Fibroblast of the conjunctiva (primary cell): ENCODE measurements around the gene INPP4B.
A peak's percentile ranks its signal among the peaks of the same experiment; 100 is the strongest.

Source experiments
- DNase-seq: peaks from one replicate; pipeline ENCODE4 v3.0.0-alpha.2; 2010; ENCODE audit warnings: low read depth

INPP4B gene

DNA sequence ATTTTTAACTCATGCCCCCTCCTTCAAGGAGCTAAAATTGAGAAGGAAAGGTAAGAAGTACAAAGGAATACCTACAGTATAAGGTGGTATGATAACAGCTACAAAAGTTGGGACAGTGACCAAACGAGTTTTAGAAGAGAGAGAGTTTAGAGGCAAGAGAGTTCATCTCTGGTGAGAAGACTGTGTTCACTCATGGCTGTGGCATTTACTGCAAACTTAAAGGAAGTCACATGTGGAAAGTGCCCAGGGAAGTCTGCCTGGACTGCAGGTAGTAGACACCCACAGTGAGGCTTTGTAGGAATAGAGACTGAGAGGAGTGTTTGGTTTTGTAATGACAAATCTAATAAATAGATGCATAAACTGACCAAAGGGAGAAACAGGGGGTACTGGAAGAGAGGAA is 716.2 kb downstream of the INPP4B start:
- DNase-seq, result no peak

DNA sequence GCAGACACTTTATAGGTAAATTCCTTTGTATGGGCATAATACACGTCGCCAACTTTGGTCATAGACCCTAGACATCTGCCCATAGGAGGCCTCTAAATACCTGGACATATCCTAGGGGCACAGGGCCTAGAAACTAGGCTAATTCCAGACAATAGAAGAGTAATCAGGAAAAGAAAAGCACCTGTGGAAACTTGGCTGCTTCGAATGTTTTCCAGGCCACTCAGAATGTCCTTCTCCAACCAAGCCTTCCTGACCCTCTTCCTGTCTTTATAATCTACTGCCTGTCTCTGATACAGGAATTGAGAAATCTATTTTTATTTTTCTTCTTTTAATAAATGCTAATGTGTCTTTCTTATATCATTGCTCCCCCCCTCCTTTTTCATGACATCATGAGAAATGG is 716.6 kb downstream of the INPP4B start:
- no peak for DNase-seq

DNA sequence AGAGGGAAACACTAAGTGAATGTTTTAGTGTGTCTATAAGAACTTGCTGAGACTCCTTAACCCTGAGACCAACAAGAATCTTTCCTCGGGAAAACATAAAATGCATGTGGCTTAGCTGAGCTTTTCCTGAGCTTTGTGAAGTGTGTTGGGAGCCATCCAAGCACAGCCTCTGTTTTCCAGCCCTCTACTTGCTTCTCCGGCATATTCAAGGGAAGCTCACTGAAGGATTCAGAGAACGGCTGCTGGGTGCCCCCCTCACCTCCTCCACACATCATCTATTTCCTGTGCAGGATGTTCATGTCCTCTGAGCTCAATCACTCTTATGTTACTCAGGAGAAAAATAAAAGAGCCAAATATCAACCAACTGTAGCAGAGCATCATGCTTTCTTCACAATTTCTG is 717.6 kb downstream of the INPP4B start:
- DNase-seq, result no peak

DNA sequence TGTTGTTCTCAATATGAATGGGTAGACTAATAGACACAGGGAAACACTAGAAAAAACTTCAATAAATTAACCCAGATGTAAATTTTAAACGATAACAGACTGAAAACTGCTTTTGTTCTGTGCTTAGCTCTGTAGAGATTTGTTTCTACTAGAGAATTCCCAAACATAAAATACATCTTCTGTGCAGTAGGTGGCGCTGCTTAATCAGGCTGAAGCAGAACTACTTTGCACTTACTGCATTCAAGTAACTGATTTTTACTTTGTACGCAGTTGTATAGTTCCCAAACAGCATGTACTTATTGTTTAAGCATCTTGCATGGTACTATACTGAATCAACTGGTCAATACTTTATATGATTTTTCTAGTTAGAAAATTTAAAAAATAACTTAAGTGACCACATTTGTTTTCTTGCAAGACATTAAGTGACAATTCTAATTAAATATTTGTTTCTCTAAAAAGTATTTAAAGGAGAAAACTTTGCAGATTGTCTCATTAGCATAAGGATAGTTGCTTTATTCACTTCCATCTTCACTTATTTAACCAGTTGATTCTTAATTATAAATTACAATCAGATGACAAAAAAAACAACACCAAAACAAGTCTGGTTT is 719.1 kb downstream of the INPP4B start:
- peak; percentile 67 for DNase-seq

DNA sequence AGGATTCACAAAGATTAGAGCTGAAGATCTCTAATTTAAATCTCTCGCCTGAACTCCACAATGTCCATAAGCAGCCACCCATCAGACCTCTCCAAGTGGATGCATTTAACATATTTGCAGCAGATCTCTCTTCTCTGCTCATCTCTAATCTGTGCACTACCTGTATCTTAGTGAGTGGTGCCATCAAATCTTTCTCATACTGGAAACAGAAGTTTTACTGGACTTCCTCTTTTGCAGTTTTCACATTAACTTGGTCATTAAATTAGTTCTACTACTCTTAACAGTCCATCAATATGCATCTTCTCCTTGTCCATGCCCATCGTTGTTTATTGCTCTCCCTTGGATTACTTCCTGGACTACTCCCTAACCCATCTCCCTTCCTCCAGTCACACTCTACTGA is 721.2 kb downstream of the INPP4B start:
- no peak for DNase-seq

DNA sequence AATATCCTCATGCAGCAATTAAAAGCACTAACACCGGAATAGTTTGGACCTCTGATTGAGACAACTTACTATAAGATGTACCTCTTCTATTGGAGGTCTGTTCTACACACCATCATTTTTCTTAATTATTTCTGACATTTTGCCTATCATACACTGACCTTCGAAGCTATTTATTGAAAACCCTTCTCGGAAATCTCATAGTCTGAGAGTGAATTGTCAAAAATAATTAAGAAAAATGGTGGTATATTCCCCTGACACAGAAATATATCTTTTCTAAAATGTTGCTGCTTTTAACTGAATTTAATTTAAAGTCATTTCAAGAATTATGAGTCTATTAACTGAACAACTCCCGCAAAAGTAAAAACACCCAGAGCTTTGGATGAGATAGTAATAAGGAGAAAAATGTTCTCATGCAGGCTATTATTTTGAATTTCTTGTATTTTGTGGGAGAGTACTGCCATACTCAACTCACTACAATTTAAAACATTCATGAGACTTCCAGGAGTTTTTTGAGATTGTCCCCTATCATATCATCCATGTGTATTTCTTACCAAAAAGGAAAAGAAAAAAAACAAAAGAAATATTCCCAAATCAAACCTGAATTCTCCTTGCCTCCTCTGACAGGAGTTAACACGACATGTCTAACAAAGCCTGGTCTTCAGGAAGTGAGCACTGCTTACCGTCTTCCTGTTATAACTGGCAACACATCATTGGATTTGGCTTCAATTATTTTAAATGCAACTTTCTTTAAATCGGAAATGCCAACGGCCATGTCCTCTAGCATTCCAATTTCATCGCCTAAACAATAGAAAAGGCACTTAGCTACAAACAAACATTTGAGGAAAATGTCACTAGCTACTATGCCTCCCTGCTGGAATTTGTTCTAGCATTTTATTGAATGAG is 724.4 kb downstream of the INPP4B start:
- DNase-seq, result no peak

DNA sequence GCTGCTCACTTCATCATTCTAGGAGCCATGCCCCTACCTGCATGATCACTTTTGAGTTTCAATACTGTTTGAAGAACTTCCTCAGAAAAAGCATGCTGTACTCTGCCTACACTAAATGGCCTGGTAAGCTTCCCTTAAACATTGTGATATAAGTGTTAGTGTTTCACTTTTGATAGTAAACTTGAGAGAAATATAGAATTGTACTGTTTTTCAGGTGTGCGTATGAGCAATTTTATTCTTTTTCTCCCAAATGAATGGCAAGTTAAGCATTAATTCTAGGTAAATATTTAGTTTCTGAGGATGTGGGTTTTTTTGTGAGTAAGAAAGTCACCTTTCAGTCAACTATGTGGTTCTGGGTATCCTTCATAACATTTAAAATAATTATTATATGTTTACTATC is 725.2 kb downstream of the INPP4B start:
- DNase-seq, result no peak

DNA sequence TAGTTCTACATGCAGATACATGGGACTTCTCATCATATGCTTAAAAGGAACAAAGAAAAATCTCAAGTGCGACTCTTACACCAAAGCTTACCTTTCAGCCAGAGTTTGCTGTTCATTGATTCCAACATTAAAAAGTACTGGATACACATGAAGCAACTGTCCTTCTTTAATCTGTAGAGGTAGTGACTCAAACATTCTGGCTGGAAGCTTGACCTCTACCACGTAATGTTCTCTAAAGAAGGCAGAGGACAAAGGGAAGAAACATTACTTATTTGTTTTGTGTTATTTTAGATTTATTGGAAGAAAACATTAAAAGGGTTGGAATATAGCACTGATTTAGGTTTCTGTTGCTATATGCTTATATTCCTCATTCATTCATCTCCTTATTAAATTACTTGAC is 733.6 kb downstream of the INPP4B start:
- DNase-seq, result no peak

DNA sequence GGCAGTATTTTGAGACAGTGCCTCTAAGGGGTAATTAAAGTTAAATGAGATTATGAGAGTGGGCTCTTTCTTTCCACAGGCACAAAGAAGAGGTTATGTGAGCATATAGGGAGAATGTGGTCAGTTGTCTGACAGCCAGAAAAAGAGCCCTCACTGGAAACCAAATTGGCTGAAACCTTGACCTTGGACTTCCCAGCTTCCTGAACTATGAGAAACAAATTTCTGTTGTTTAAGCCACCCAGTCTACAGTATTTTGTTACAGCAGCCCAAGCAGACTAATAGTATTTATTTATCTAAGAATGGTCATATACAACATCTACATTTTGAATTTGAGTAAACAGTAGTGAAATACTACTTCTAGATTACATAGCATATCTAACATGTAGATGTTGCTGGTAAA is 736.0 kb downstream of the INPP4B start:
- no peak for DNase-seq

DNA sequence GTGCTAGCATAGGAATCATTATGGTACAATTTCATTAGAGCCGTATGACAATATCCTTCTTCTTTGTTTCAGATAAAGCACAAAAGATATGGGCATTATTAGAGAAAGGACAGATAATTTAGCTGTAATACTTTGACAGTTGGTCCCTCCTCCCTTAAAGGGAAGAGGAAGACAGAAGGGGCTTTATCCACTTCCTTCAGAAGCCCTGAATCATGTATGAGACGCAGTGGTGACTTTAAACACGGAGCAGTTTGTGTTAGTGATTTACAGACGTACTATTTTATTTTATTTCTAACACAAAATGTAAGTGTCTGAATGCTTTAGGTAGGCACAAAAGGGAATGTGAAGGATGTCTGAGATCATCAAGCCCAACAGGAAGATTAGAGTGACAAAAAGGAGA is 742.1 kb downstream of the INPP4B start:
- no peak for DNase-seq

DNA sequence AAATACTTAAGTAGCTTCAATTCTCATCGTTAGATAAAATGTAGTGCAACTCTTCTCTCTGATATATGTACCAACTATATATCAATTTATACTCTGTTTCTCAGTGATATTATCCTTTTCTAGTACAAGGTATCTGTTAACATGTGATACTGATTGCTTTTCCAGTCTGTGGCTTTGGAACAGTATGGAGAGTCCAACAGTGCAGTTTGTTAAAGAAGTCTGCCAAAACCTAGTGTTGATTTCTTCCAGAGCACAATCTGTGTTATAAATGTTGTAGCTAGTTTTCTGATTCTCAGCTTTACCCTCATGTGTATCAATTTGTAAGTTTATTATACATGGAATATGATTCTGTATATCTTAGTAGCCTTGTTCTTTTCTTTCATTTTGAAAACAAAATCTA is 744.7 kb downstream of the INPP4B start:
- no peak for DNase-seq

DNA sequence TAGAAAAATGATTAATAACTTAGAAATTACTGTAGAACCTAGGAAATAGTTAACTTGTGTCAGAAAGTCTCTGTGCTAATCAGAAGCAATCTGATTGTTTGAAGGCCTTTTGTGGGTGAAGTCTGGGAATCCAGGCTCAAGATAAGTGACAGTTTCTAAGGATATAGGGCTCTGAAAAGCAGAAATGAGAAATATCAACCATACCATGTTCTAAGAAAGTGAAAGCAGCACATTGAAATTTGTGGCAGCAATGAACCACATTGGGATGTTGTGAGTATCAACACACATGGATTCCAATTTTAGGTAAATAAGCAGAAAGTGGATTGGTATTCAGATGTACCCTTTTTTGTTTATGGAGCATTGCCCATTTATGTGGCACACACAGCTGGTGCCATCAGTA is 745.2 kb downstream of the INPP4B start:
- no peak for DNase-seq

DNA sequence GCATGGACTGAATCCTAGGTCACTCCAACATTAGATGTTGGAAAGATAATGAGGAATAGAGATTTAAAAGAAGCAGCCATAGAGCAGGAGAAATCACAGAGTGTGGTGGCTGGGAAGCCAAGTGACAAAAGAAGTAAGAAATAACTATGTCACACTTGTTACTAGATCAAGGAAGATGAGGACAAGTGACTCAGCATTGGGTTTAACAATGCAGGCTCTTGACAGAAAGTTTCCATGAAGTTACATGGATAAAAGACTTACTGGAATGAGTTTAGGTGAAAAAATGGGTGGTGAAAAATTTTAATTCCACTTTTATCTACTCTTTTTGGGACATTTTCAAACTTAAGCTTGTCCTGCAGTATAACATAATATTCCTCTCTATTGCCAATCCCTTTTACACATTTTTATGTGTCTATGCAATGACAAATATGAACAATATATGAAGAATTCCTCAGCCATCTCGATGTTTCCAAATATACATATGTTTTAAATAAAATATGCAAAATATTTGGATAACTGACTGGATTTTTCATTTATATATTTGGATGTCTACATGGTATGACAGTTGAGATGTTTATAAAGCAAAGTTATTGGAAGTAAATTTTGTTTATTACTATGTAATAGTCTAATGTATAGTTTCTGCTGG is 747.1 kb downstream of the INPP4B start:
- no peak for DNase-seq

DNA sequence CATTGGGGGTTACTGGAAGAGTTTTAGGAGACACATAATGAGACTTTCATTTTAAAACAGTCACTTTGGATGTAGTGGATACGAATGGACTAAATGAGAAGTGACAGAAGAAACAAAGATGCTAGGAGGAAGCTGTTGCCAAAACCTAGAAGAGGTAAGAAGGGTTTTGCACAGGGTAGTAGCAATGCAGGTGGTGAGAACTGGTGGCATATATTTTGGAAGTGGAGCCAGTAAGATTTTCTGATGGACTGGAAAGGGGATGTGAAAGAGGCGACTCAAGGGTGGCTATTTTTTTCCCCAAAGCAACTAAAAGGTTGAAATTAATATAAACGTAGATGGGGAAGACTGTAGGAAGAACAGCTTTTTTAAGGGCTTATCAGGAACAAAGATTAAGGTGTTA is 747.7 kb downstream of the INPP4B start:
- no peak for DNase-seq

DNA sequence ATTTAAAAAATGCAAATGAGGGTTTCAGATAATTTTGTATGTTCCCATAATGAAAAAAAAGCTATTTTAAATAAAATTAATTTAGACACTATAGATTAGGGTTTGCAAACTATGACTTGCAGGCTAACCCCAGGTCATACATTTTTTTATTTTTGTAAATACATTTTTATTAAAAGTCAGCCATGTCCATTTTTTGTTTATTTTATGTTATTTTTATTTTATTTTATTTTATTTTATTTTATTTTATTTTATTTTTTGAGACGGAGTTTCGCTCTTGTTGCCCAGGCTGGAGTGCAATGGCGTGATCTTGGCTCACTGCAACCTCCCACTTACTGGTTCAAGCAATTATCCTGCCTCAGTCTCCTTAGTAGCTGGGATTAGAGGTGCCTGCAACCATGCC is 749.1 kb downstream of the INPP4B start:
- no peak for DNase-seq

DNA sequence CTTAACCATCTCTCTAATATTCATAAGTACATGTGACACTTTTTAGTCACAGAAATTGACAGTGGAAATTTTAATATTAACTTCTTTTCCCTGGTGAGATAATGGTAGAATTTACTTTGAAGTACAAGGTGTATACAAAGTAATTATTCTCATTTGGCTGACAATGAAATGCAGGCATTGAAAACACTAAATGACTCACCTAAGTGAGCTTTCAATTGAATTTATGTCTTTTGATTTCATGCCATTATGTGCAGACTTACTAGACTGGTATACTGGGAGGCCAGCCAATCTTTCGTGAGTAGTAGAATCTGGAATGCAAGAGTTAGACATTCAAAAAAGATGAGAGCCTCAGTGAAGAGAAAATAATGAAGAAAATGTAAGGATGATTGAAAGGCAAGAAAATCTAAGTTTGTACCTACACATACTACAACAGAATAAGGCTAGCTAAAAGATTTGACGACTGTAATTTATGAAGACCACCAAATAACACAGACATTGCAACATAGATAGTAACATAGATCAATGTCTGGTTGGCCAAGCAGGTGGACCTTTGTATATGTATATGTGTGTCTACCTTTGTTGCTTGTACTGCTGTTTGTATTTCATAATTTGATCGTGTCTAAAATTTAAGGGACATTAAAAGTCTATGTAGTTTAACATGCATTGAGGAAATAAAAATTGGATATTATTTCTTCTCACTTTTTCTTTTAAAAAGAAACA is 750.1 kb downstream of the INPP4B start:
- DNase-seq, result peak; percentile 86

DNA sequence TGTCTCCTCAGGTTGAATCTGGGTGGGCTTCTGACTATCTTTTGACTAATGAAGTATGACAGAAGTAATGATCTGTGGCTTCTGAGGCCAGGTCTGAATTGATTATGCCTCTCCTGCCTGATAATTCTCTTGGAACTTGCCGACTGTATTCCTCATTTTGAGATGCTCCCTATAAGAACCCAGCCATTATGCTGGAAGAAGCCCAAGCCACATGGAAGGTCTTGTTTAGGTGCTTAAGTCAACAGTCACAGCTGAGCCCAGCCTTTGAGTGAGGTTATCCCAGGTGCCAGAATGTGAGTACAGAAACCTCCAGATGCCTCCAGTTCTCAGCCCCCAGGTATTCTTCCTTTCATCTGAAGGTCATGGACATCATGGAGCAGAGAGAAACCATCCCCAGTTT is 753.2 kb downstream of the INPP4B start:
- DNase-seq, result no peak

DNA sequence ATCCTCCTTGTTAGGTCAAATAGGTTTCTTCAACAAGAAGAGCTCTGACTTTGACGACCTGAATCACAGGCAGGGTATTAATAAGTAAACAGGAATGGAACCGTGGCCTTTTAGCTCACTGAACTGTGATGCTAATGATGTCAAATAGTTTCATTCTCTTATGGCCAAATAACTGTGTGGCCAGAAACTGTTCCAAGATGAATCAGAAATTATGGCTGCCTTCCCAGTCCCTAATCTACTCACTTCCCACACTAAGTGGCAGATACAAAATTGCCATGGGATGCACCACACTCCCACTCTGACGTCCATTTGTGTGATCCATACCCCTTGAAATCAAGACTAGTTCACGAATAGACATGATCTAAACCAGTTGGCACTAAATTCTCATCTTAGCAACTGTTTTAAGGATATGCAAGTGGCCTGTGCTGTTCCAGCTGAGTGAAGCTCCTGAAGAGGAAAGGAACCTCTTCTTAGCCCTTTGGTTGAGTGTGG is 754.4 kb downstream of the INPP4B start:
- DNase-seq, result peak; percentile 84

DNA sequence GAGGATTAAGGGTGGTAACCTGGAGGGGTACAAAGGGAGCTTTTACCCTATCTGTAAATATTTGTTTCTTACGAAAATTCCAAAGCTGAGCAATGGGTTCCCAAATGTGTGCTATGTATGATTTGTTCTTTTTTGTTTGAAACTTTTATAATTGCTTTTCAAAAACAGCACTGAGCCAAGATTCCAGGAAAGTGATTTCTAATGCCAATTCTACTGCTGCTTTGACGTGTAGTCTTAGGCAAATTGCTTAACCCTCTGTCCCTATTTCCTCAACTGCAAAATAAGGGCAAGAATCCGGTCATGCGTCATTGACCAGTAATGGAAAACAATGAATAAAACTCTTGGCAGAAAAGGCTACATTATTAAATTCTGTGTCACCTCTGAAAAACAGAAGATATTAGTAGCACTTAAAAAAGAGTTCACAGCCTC is 755.0 kb downstream of the INPP4B start:
- peak; percentile 93 for DNase-seq

DNA sequence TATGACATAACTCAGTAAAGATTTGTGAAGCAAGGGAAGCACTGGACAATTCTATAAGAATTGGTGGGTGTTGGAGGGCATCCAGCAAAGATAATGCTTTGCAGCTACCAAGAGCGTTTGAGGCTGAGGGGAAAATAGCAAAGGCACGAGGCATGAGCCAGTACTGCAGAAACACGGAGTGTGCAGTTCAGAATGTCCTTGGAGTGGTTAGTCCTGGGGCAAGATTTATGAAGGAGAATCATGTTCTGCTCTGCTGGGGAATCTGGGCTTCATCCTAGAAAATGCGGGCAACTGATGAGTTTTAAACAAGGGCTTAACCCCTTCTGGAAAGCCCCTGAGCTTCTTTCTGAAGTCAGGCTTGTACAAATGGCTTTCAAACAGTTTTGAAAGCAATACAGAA is 757.2 kb downstream of the INPP4B start:
- DNase-seq, result peak; percentile 80

DNA sequence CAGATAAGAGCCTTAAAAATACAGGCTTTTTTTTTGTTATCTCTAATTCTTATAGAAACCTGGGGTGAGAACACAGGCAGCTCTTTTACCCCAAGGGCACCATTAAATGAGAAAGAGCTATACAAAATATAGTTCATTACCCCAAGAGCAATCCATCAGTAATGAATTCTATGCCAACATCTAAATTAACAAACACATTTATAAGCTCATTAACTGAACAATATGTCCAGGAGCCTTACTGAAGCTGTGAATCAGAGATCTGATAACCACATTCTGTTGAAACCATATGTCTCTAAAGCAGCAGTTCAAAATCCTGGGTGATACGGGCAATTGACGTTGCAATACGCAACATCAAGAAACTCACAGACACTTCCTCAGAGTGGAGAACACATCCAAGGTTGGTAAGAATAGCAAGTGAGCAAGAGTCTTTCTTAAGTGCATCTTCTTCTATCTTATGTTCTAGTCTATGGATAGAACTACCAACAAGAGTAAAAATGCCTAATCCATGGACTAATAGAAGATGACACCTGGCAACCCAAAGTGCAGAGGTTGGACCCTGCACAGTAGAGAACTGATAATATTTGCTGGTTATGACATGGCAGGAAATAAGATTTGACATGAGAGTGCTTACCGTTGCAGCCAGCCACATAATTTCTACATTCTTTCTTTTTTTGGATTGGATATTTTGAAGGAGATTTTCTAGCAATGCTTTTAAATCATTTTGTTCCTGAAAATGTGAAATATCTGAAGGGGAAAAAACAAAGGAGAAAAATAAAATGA is 760.4 kb downstream of the INPP4B start:
- no peak for DNase-seq

DNA sequence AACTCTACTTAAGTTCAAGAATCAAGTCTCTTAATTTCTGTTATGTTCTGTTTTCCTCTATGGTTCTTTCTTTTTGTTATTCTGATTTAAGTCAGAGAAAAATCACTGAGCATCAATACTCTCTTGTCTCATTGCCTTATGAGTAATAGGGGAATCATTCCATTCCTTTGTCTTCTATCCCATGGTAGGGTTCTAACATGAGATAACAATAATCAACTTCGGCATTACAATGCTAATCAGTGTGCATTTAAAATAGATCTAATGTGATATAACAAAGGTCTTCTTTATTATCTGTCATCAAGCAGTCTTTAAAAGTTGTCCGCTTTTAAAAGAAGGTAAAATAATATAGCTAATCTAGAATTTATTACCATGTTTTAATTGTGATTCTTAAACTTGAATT is 762.8 kb downstream of the INPP4B start:
- no peak for DNase-seq
